Measurements from ENCODE around the gene AP2A2. TPM values are rescaled to one million over a fixed set of nuclear protein-coding genes. Genes with fewer than 3 reads are reported as not detected.
A peak's percentile ranks its signal among the peaks of the same experiment; 100 is the strongest.

The AP2A2 gene
- 58.7 TPM for total RNA-seq

- Histone ChIP-seq H3K36me3 (no peaks in the 10 kb centered on the region), H3K9me3 (no peaks in the 10 kb centered on the region), H3K4me1 (peaks cover 46% of the 10 kb centered on the region), H3K27ac (peak within 1 kb of the TSS; percentile 93), H3K4me3 (peak within 1 kb of the TSS; percentile 84 to 100), H3K27me3 (no peaks in the 10 kb centered on the region)
- no peak for DNase-seq (ENCODE audit: extremely low spot score in 2 of 2)
- peak in 1 of 2 donors; percentile 3 for TF ChIP-seq POLR2AphosphoS5 (IDR thresholded peaks at IDR 0.05; ENCODE audit: insufficient read depth in 1 of 2, low read depth in 1 of 2)
- peak; percentile 41 to 96 (median 67) for TF ChIP-seq CTCF (IDR thresholded peaks at IDR 0.05)
- peak in 1 of 2 donors; percentile 64 for TF ChIP-seq POLR2A (IDR thresholded peaks at IDR 0.05)
- intact Hi-C loops (cut with DNase I): no loop called here
Observed at GRCh38 chr11:925496-926301, at the start of gene AP2A2. AP2A2 (plus strand) TSS chr11:925870; CDS start chr11:926022, 152 bp downstream.

GRCh38 chr11:876545-876944 is 49.1 kb upstream of the AP2A2 start:
- no peaks in the 10 kb centered on the region for H3K36me3 ChIP-seq
- TF ChIP-seq POLR2AphosphoS5 (IDR thresholded peaks at IDR 0.05; ENCODE audit: insufficient read depth in 1 of 2, low read depth in 1 of 2) (no peak), POLR2A (IDR thresholded peaks at IDR 0.05) (no peak), CTCF (IDR thresholded peaks at IDR 0.05) (no peak)
- DNase-seq (ENCODE audit: extremely low spot score in 2 of 2): no peak
- no peaks in the 10 kb centered on the region for H3K27me3 ChIP-seq
- no peak overlapping the region for H3K27ac ChIP-seq
- H3K4me3 ChIP-seq: no peak overlapping the region
- no peaks in the 10 kb centered on the region for H3K9me3 ChIP-seq
- intact Hi-C loops (cut with DNase I): no loop called here
- H3K4me1 ChIP-seq: no peaks in the 10 kb centered on the region

- Histone ChIP-seq H3K9me3 (no peaks in the 10 kb centered on the region), H3K36me3 (no peaks in the 10 kb centered on the region), H3K4me3 (no peak overlapping the region), H3K4me1 (no peaks in the 10 kb centered on the region), H3K27ac (no peak overlapping the region), H3K27me3 (no peaks in the 10 kb centered on the region)
- TF ChIP-seq POLR2A (IDR thresholded peaks at IDR 0.05): no peak
- no peak for TF ChIP-seq CTCF (IDR thresholded peaks at IDR 0.05)
- TF ChIP-seq POLR2AphosphoS5 (IDR thresholded peaks at IDR 0.05; ENCODE audit: insufficient read depth in 1 of 2, low read depth in 1 of 2): no peak
- no peak for DNase-seq (ENCODE audit: extremely low spot score in 2 of 2)
- intact Hi-C loops (cut with DNase I): no loop called here
Observed at GRCh38 chr11:877565-877964, 48.1 kb upstream of the AP2A2 start.

- no peak for DNase-seq (ENCODE audit: extremely low spot score in 2 of 2)
- Histone ChIP-seq H3K4me3 (no peak overlapping the region), H3K27me3 (no peaks in the 10 kb centered on the region), H3K27ac (no peak overlapping the region), H3K9me3 (no peaks in the 10 kb centered on the region), H3K4me1 (no peaks in the 10 kb centered on the region), H3K36me3 (no peaks in the 10 kb centered on the region)
- TF ChIP-seq CTCF (IDR thresholded peaks at IDR 0.05): no peak
- TF ChIP-seq POLR2AphosphoS5 (IDR thresholded peaks at IDR 0.05; ENCODE audit: insufficient read depth in 1 of 2, low read depth in 1 of 2): no peak
- TF ChIP-seq POLR2A (IDR thresholded peaks at IDR 0.05): no peak
- intact Hi-C loops (cut with DNase I): no loop called here
Observed at GRCh38 chr11:880447-880846, 45.2 kb upstream of the AP2A2 start.

- Histone ChIP-seq H3K4me3 (no peak overlapping the region), H3K27ac (no peak overlapping the region), H3K9me3 (no peaks in the 10 kb centered on the region), H3K36me3 (no peaks in the 10 kb centered on the region), H3K27me3 (no peaks in the 10 kb centered on the region), H3K4me1 (no peaks in the 10 kb centered on the region)
- no peak for TF ChIP-seq POLR2AphosphoS5 (IDR thresholded peaks at IDR 0.05; ENCODE audit: insufficient read depth in 1 of 2, low read depth in 1 of 2)
- TF ChIP-seq CTCF (IDR thresholded peaks at IDR 0.05): no peak
- TF ChIP-seq POLR2A (IDR thresholded peaks at IDR 0.05): no peak
- intact Hi-C loops (cut with DNase I): no loop called here
- no peak for DNase-seq (ENCODE audit: extremely low spot score in 2 of 2)
Observed at GRCh38 chr11:882596-882995, 43.1 kb upstream of the AP2A2 start.

Data from vagina (tissue), 2 donors.